Activated naive CD8-positive, alpha-beta T cell treated with anti-CD3 and anti-CD28 coated beads for 36 hours (primary cell): ENCODE results near the gene TRIM41. TPM values are rescaled to one million over a fixed set of nuclear protein-coding genes. Genes with fewer than 3 reads are reported as not detected.
A peak's percentile ranks its signal among the peaks of the same experiment; 100 is the strongest.
"Not testable (repeated sequence)": the region's sequence is repeated elsewhere in the genome, so short reads cannot be mapped to it uniquely, and the experiment has no call there.

Experiments used
- DNase-seq: peaks from one replicate; pipeline ENCODE4 v3.0.0; 2021
- H3K27ac Mint-ChIP-seq: one replicate; pipeline ENCODE4 v1.8.0; 2022; ENCODE audit warnings: mild to moderate bottlenecking, moderate library complexity, mixed read lengths
- H3K27me3 Mint-ChIP-seq: one replicate; pipeline ENCODE4 v1.8.0; 2022; ENCODE audit warnings: mild to moderate bottlenecking, mixed read lengths
- H3K36me3 Mint-ChIP-seq: one replicate; pipeline ENCODE4 v1.8.0; 2021; ENCODE audit warnings: mild to moderate bottlenecking, mixed read lengths
- H3K4me1 Mint-ChIP-seq: one replicate; pipeline ENCODE4 v1.8.0; 2021; ENCODE audit warnings: mixed read lengths
- H3K4me3 Mint-ChIP-seq: one replicate; pipeline ENCODE4 v1.8.0; 2022; ENCODE audit warnings: mild to moderate bottlenecking, moderate library complexity, mixed read lengths
- H3K9me3 Mint-ChIP-seq: one replicate; pipeline ENCODE4 v1.8.0; 2022; ENCODE audit warnings: mixed read lengths
- total RNA-seq, 2 experiments: library from RNA; stranded (reverse); gene quantifications; one replicate each; pipeline ENCODE4 v1.2.3, GENCODE V29; 2021

Gene TRIM41
- total RNA-seq, 2 experiments from 2014 or later = 34.2 to 37.6 TPM

GRCh38 chr5:181261320-181262049 is 38.4 kb downstream of the TRIM41 start:
- peaks cover 31% of the 10 kb centered on the region for H3K36me3 Mint-ChIP-seq
- DNase-seq = peak; percentile 77
- no peaks in the 10 kb centered on the region for H3K9me3 Mint-ChIP-seq
- peaks cover 22% of the 10 kb centered on the region for H3K4me1 Mint-ChIP-seq
- H3K27me3 Mint-ChIP-seq = no peaks in the 10 kb centered on the region
- peak overlapping the region; percentile 92 for H3K27ac Mint-ChIP-seq
- peak overlapping the region; percentile 93 for H3K4me3 Mint-ChIP-seq

GRCh38 chr5:181263633-181264032 is 40.6 kb downstream of the TRIM41 start:
- no peak overlapping the region for H3K4me3 Mint-ChIP-seq
- peaks cover 16% of the 10 kb centered on the region for H3K36me3 Mint-ChIP-seq
- no peaks in the 10 kb centered on the region for H3K9me3 Mint-ChIP-seq
- DNase-seq = no peak
- no peaks in the 10 kb centered on the region for H3K27me3 Mint-ChIP-seq
- H3K4me1 Mint-ChIP-seq = peaks cover 7% of the 10 kb centered on the region
- H3K27ac Mint-ChIP-seq = peak overlapping the region; percentile 49

- no peaks in the 10 kb centered on the region for H3K4me1 Mint-ChIP-seq
- H3K9me3 Mint-ChIP-seq = no peaks in the 10 kb centered on the region
- DNase-seq = no peak
- no peaks in the 10 kb centered on the region for H3K27me3 Mint-ChIP-seq
- H3K36me3 Mint-ChIP-seq = peaks cover 13% of the 10 kb centered on the region
- H3K4me3 Mint-ChIP-seq = no peak overlapping the region
- H3K27ac Mint-ChIP-seq = no peak overlapping the region
These were observed 42.1 kb downstream of the TRIM41 start for GRCh38 chr5:181265092-181265671.

DNA sequence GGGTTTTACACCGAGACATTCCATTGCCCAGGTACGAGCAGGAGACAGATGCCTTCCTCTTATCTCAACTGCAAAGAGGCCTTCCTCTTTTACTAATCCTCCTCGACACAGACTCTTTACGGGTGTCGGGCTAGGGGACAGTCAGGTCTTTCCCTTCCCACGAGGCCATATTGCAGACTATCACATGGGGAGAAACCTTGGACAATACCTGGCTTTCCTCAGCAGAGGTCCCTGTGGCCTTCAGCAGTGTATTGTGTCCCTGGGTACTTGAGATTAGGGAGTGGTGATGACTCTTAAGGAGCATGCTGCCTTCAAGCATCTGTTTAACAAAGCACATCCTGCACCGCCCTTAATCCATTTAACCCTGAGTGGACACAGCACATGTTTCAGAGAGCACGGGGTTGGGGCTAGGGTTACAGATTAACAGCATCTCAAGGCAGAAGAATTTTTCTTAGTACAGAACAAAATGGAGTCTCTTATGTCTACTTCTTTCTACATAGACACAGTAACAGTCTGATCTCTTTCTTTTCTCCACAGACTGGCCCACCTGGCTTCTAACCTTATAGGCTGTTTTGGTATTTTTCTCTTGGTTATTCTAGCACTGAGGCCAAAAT is 44.3 kb downstream of the TRIM41 start:
- not testable (repeated sequence) for H3K4me3 Mint-ChIP-seq, H3K9me3 Mint-ChIP-seq, H3K4me1 Mint-ChIP-seq, H3K36me3 Mint-ChIP-seq, H3K27ac Mint-ChIP-seq, H3K27me3 Mint-ChIP-seq, DNase-seq

GRCh38 chr5:181267907-181268306 is 44.8 kb downstream of the TRIM41 start:
- not testable (repeated sequence) for H3K27ac Mint-ChIP-seq, H3K36me3 Mint-ChIP-seq, H3K4me3 Mint-ChIP-seq, H3K27me3 Mint-ChIP-seq, H3K9me3 Mint-ChIP-seq, DNase-seq, H3K4me1 Mint-ChIP-seq

- Mint-ChIP-seq H3K36me3 (no peaks in the 10 kb centered on the region), H3K4me1 (no peaks in the 10 kb centered on the region), H3K27me3 (no peaks in the 10 kb centered on the region), H3K4me3 (no peak overlapping the region), H3K9me3 (no peaks in the 10 kb centered on the region), H3K27ac (no peak overlapping the region)
- DNase-seq = no peak
These were observed 48.0 kb downstream of the TRIM41 start for GRCh38 chr5:181271081-181271480.

- not testable (repeated sequence) for H3K36me3 Mint-ChIP-seq, H3K27ac Mint-ChIP-seq, H3K27me3 Mint-ChIP-seq, H3K4me1 Mint-ChIP-seq, H3K4me3 Mint-ChIP-seq, H3K9me3 Mint-ChIP-seq
- peak; percentile 42 for DNase-seq
These were observed 50.3 kb downstream of the TRIM41 start for GRCh38 chr5:181273433-181273744.

GRCh38 chr5:181280251-181280762 is 57.2 kb downstream of the TRIM41 start:
- Mint-ChIP-seq H3K4me1 (peaks cover 1% of the 10 kb centered on the region), H3K36me3 (no peaks in the 10 kb centered on the region), H3K9me3 (no peaks in the 10 kb centered on the region), H3K4me3 (no peak overlapping the region), H3K27me3 (no peaks in the 10 kb centered on the region), H3K27ac (no peak overlapping the region)
- no peak for DNase-seq

- no peak overlapping the region for H3K4me3 Mint-ChIP-seq
- no peak for DNase-seq
- H3K36me3 Mint-ChIP-seq = no peaks in the 10 kb centered on the region
- H3K4me1 Mint-ChIP-seq = peaks cover 1% of the 10 kb centered on the region
- no peaks in the 10 kb centered on the region for H3K9me3 Mint-ChIP-seq
- H3K27ac Mint-ChIP-seq = no peak overlapping the region
- H3K27me3 Mint-ChIP-seq = no peaks in the 10 kb centered on the region
These were observed 58.2 kb downstream of the TRIM41 start for GRCh38 chr5:181281077-181281983.

GRCh38 chr5:181281984-181282316 is 58.9 kb downstream of the TRIM41 start:
- peaks cover 1% of the 10 kb centered on the region for H3K4me1 Mint-ChIP-seq
- no peak overlapping the region for H3K27ac Mint-ChIP-seq
- no peaks in the 10 kb centered on the region for H3K36me3 Mint-ChIP-seq
- H3K27me3 Mint-ChIP-seq = no peaks in the 10 kb centered on the region
- no peak overlapping the region for H3K4me3 Mint-ChIP-seq
- no peak for DNase-seq
- no peaks in the 10 kb centered on the region for H3K9me3 Mint-ChIP-seq

GRCh38 chr5:181282415-181282814 is 59.3 kb downstream of the TRIM41 start:
- not testable (repeated sequence) for H3K4me1 Mint-ChIP-seq, H3K36me3 Mint-ChIP-seq, H3K27ac Mint-ChIP-seq, H3K27me3 Mint-ChIP-seq, H3K4me3 Mint-ChIP-seq, H3K9me3 Mint-ChIP-seq, DNase-seq

DNA sequence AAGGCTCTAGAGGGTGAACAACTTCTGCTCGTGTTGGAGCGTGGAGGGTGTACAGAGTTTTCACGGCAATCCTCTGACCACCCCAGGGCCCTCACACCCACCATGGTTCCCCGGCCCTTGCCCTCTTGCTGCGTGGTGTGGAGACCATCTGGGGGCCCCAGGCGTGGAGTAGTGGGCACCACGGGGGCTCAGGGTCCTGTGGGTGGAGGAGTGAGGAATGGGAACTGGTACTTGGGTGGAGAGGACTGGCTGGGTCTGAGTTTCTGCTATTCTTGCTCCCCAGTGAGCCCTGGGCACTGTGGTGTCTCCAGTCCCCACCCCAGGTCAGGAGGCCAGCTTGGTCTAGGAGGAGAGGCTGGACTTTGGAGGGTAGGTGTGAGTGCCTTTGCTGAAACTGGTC is 59.8 kb downstream of the TRIM41 start:
- Mint-ChIP-seq H3K36me3 (no peaks in the 10 kb centered on the region), H3K27me3 (no peaks in the 10 kb centered on the region), H3K4me3 (no peak overlapping the region), H3K27ac (no peak overlapping the region), H3K9me3 (no peaks in the 10 kb centered on the region), H3K4me1 (peaks cover 1% of the 10 kb centered on the region)
- DNase-seq = no peak

DNA sequence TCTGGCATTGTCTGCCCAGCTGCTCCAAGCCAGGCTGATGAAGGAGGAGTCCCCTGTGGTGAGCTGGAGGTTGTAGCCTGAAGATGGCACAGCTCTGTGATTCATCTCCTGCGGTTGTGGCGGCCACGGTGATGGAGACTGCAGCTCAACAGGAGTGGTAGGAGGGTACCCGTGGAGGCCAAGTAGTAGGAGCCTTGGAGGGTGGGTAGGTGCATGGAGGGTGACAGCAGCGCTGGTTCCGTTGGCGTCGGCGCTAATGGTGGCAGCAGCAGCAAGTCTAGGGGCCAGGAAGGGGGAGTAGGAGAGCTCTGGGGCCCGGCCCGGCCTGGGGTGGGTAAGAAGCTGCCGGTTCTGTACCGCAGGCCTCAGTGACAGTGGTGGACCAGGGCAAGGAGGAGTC is 60.3 kb downstream of the TRIM41 start:
- H3K4me1 Mint-ChIP-seq = peaks cover 1% of the 10 kb centered on the region
- H3K36me3 Mint-ChIP-seq = no peaks in the 10 kb centered on the region
- H3K9me3 Mint-ChIP-seq = no peaks in the 10 kb centered on the region
- no peak overlapping the region for H3K4me3 Mint-ChIP-seq
- no peaks in the 10 kb centered on the region for H3K27me3 Mint-ChIP-seq
- H3K27ac Mint-ChIP-seq = no peak overlapping the region
- no peak for DNase-seq

GRCh38 chr5:181283841-181284755 is 61.0 kb downstream of the TRIM41 start:
- not testable (repeated sequence) for H3K27me3 Mint-ChIP-seq, H3K27ac Mint-ChIP-seq, DNase-seq, H3K9me3 Mint-ChIP-seq, H3K4me1 Mint-ChIP-seq, H3K4me3 Mint-ChIP-seq, H3K36me3 Mint-ChIP-seq
